ENCODE measurements around the gene PIK3R3.

Gene PIK3R3

GRCh38 chr1:46153732-46154131 lies 21.3 kb upstream of the PIK3R3 start:
- no peak for DNase-seq

DNA sequence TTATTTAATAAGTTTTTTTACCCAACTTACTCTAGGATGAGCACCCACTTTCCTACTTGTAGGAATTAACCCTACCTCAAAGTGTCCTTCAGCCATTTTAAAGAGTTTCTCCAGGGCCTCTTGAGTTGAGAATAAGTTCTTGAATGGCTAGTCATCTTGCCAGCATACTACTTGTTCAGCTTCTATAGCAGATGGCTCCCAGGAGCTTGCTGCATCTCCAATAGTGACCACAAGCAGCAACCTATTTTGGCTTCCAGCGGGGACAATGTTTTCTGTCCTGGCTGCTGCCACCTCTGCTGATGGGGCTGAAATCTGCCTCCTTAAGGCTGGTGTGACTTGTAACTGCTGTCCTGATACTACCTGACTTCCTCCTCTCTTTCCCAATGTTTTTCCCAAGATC lies 20.8 kb upstream of the PIK3R3 start:
- DNase-seq = no peak

DNA sequence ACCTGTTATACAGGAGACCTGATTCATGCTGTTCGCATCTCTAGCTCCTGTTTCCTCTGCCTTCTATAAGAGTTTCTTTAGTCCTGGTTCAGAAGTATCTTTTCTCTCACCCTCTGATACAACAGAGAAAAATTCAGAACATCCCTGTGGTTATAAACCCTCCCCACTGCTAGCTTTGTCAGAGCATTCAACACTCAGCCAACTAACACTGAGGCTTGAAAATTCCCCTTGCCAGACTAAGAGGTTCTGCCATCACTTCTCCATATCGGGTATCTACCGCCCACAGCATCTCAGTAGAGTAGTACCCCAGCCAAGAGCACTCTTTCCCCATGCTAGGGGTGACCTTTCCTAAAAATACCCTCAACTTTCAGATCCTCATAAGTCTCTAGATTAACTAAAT lies 19.6 kb upstream of the PIK3R3 start:
- DNase-seq = no peak

DNA sequence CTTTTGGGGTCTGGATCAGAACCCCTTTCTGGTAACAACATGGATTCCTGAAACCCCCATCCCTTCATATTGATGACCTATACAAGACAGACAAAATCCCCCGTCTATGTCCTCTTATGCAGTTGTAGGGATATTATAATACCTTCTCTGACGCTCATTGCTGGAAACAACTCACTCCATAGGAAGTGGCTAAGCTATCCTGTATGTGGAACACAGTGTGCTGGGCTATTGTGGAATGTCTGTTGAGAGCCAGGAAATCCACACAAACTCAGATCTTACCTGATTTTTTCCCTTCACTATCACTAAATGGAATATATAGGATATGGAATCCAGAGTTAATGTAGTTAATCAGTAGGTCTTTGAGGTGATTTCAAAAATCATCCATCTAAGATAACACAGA lies 17.7 kb upstream of the PIK3R3 start:
- no peak for DNase-seq

GRCh38 chr1:46148318-46148717 lies 15.9 kb upstream of the PIK3R3 start:
- no peak for DNase-seq

DNA sequence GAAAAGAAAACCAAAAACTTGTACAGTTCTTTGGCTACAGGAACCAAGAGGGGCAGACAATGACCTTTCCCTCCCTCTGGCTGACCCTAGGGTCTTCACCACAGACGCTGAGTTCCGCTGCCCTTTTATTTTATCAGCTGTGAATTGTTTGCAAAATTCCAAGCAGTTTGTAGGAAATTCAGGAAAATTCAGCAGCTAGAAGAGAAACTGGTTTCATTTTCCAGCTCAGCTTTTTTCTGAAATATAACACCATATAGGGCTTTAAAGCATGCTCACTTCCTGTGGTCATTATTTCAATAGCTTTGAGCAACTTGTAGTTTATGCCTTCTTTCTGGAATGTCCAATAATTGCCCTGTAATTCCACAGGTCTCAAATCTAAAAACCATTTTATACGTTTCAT lies 5.5 kb upstream of the PIK3R3 start:
- no peak for DNase-seq

DNA sequence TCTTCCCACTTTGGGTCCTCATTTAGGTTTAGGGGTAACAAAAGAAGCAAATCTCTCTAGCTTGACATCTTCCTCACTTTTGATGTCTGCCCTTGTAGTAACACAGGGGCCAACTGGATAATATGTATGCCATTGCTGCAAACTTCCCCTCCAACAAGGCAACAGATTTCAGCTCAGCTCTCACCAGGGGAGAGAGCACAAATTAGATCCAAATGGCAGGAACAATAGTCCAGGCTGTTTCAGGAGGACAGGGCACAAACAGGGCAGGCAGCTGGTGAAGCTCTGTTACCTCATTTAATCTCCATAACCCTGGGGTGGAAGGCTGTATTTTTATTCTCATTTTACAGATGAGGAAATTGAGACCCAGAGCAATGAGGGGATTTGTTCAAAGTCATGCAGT lies 4.3 kb upstream of the PIK3R3 start:
- no peak for DNase-seq

DNA sequence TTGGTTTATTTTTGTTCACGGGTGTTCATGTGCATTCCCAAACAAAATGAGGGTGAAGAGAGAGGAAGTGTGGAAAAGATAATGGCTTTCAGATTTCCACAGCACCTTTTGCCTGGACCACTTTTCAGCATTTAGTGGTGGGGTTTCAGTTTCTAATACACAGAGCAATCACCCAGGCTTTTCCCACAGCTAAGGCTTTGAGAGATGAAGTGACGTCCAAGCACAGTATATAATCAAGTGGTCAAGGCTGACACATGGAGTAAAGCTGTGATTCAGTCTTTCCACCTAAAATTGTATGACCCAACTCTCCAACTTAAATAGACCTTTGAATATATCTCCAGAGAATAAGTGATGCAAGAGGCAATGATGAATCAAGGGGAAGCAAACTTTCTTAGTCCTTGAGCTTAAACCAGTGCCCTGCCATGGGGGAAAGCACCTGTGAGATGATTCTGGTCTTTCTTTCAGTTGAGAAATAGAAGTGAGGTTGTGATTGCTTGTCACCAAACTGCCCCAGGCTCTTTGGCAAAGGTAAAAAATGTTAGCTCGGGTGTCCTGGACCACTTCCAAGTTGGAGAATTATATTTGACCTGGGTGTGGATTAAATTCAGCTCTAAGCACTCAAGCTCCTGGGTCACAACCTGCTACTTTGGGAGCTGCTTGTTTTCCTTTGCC lies 2.4 kb upstream of the PIK3R3 start:
- no peak for DNase-seq

DNA sequence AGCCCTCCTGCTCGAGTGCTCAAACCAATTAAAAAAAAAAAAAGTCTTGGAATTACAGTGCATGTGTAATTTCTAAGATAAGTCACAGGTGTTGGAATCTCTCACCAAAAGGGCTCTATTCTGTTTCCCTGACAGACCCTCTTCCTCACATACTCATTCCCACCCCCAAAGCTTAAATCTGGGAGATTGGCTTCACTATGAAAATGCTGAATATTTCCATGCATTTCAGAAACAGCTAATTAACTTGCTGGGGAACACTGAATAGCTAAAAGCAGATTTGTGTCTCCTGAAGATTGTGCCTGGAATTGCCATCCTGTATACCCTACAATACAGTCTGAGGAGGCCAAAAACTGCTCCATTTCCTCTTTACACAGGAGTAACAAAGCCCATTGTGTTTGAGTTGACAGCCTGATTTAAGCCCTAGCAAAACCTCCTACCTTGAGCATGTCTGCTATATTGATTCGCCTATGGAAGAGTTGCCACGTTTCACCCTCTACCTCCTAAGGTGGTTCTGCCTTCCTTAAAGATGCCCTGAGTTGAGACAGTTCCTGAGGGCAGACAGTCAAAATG lies 1.4 kb upstream of the PIK3R3 start:
- DNase-seq = no peak

DNA sequence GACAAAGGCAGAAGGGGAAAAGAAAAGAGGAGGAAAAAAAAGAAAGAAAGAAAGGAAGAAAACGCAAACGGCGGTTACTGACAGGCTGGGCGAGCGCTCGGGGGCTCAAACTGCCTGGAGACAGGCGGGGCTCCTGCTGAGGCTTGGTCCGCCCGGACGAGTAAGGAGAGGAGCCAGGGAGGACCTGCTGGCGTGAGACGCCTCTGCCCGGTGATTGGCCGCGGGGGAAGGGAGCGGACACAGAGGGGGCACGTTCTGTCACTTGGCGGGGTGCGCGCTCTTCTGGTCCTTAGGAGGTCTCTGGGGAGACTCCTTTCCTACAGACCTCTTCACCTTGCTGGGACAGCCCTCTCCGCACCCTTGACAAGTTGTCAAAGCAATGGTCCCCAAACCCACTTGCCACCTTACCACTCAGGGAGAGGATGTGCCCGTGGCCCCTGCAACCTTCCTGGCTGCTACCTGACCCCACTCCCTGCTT lies 791 bp upstream of the PIK3R3 start:
- DNase-seq = no peak

DNA sequence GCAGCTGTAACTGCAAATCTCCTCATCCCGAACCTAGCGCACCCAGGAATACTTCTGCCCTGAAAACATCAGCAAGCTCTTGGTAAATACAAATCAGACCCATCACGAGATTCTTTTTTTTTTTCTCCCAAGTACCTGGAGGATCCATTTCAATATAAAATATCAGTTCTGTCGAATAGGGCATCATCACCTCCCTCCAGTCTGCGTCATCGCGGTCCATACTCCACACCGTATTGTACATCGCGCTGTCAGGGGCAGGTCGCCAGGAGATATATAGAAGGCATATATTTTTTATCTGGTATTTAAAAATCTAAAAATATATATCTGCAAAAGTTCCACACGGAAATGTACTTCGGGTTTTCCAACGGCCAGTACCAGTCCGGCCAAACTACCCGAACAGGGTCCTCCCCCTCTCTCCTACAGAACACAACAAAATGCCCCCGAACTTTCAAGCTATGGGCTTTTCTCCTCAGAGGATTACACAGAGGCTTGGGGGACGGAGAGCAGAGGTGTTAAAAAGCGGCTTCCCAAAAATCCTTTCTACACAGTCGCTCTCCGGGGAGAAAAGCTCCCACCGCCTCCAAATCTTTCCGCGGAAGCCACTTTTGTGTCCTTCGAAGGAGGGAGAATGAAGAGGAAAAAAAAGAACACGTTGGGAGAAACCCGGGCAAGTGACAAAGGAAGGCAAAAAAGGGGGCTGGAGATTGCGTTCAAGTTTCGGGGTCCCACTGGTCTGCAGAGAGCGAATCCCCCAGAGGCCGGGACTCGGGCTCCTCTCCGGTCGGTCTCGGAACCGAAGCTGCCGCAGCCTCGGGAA lies 509 bp downstream of the PIK3R3 start:
- DNase-seq = peak; percentile 57

DNA sequence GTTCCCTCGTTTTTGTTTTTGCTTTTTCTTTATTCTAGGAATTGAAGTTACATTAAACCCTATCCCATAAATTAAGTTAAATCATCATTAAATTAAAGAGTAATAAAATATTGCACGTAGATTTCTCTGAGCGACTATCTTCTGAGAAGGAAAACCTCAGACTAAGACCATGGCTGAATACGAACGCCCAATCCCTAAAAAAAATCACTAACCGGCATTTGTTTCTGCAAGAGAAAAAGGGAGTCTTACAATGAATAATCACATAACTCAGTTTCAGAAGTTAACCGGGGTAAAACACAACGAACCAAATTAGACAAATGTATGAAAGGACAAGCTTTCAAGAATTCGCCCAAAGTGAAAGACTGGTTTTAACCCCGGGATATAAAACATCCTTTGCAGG lies 1.3 kb downstream of the PIK3R3 start:
- DNase-seq = no peak

DNA sequence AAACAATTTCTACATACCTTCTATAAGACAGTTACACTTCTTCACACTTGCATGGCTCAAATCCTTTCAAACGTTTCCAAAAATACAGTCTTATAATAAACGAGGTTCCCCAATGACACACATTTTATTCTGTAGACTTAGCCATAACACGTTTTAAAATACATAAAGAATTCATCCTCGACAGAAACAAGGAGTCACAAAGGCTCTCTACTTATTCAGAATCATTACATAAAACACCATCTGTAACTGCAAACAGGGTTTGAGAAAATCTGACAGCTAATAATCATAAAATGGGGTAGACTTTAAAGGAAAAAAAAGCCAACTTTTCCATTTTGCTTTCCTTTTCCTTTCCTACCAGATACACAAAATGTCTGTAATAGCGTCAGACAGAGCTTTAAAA lies 1.8 kb downstream of the PIK3R3 start:
- no peak for DNase-seq

GRCh38 chr1:46130121-46130520 lies 2.3 kb downstream of the PIK3R3 start:
- DNase-seq = no peak

DNA sequence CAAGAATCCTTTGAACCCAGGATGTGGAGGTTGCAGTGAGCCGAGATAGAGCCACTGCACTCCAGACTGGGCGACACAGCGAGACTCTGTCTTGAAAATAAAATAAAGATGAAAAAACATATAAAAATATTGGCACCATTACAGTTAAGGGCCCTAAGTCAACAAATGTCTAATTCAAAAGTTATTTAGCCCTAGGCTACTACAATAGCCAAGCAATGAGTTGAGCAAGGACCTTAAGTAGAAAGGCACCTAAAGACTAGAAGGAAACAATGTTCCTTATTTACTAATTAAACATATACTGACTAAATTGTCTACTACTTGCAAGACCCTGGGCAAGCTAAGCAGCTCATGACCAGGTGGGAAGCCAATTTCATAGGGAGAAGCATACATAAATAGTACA lies 4.1 kb downstream of the PIK3R3 start:
- no peak for DNase-seq

GRCh38 chr1:46118856-46119255 lies 13.6 kb downstream of the PIK3R3 start:
- no peak for DNase-seq

- DNase-seq = no peak
Observed at GRCh38 chr1:46117810-46118494, 14.5 kb downstream of the PIK3R3 start.

DNA sequence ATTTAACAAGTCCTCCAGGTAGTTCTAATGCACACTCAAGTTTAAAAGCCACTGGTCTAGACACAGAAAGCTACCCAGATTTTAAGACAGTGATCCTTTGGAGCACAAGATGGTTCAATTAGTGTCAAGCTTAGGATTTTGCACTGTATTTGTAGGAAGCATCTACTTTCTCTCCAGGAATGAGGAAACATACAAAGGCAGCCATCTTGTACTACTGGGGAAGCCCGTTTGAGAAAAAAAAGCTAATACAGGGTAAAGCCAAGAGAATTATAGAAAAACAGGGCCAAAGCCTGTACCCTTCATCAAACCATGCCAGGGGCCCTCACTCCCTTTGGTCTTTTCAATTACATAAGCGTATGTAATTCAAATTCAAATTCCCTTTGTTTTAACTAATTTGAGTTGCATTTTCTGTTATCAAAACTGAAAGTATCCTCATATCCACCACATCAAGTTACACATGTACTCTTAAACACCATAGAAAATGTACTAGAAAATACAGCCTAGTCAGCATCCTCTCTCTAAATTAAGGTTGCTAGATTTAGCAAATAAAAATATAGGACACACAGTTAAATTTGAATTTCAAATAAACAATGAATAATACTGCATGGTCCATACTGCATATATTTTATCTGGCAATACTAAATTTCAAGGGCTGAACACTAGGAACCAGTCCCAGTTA lies 17.4 kb downstream of the PIK3R3 start:
- no peak for DNase-seq

DNA sequence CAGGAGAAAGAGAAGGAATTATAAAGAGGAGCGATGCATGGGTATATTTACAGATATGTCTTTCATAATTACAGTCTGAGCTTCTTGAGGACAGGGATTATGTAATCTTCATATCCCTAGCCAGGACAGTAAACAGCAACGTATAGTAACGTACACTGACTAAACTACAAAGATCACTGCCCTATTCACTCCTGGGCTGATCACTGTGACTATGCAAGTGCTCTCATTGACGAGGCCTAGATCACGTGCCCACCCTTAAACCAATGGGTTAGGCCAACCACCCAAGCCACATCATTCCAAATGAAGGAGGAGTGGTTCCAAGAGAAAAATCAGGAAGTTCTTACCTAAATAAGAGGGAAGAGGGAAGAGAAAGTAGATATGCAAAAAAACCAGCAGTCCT lies 18.5 kb downstream of the PIK3R3 start:
- DNase-seq = no peak

- no peak for DNase-seq
Observed at GRCh38 chr1:46112108-46112507, 20.3 kb downstream of the PIK3R3 start.

DNA sequence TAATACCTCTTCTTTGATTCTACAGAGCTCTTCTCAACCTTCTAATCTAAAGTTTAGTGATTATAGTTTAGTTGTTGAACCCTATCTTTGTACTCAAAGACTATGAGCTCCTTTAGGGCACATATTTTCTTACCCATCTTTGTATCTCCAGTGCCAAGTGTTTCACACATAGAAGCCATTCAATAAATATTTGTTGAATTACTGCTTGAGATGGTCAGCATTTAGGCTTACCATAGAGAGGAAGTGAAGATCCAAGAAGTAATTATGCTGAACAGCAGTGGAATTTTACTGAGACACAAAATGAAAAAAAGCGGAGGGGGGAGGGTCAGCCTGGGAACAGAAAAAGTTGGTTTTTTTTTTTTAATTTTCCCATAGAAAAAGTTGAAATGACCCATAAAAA lies 21.9 kb downstream of the PIK3R3 start:
- DNase-seq = no peak

DNA sequence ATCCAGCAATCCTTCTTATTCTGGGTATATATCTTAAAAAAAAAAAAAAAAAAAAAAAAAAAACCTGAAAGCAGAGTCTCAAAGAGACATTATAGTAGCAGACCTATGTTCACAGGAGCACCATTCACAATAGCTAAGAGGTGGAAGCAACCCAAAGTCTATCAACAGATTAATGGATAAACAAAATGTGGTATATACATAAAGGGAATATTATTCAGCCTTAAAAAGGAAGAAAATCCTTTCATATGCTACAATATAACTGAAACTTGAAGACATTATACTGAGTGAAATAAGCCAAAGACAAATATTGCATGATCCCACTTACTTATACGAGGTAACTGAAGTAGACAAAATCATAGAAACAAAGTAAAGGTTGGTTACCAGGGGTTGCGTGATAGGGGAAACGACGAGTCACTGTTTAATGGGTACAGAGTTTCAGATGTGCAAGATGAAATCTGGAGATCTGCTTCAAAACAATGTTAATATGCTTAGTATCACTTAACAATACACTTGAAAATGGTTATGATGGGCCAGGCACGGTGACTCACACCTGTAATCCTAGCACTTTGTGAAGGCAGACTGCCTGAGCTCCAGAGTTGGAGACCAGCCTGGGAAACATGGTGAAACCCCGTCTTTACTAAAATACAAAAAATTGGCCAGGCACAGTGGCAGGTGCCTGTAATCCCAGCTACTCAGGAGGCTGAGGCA lies 29.5 kb downstream of the PIK3R3 start:
- DNase-seq = peak; percentile 21
